Measurements from ENCODE around the gene ZNF600. TPM values are rescaled to one million over a fixed set of nuclear protein-coding genes. Genes with fewer than 3 reads are reported as not detected.

Gene ZNF600
- total and polyA plus RNA-seq, 9 of the 15 experiments (the other 6 are each of a cell fraction or from before 2014, with no cell fraction given): 5.7 to 21.5 (median 17.6) TPM

- TF ChIP-seq TFE3 (CRISPR knock-in tag; IDR thresholded peaks at IDR 0.05): 0 out of 2 replicates have a peak, but pooled peaks have one; percentile 18
- TF ChIP-seq MAX (CRISPR knock-in tag; IDR thresholded peaks at IDR 0.05): peak; percentile 58
- TF ChIP-seq TAL1 (IDR thresholded peaks at IDR 0.05): no peak
- TF ChIP-seq KLF10 (CRISPR knock-in tag; IDR thresholded peaks at IDR 0.05): no peak
- no peak for TF ChIP-seq TRIM25 (IDR thresholded peaks at IDR 0.05; ENCODE audit: borderline replicate concordance)
- peak; percentile 29; the same call in 1 of the 2 replicates for TF ChIP-seq REST (IDR thresholded peaks at IDR 0.05; ENCODE audit: borderline replicate concordance)
- TF ChIP-seq REST (CRISPR knock-in tag; IDR thresholded peaks at IDR 0.05; ENCODE audit: low read depth): no peak
- peak; percentile 64 for TF ChIP-seq POLR2G (IDR thresholded peaks at IDR 0.05; ENCODE audit: low read depth, low read length)
- no peak for TF ChIP-seq BRCA1 (IDR thresholded peaks at IDR 0.05)
- no peak for TF ChIP-seq BRCA1 (CRISPR knock-in tag; IDR thresholded peaks at IDR 0.05)
- TF ChIP-seq DMBX1 (CRISPR knock-in tag; IDR thresholded peaks at IDR 0.05; ENCODE audit: borderline replicate concordance): peak; percentile 17; the same call in 1 of the 2 replicates
- no peak for TF ChIP-seq ZNF12 (CRISPR knock-in tag; IDR thresholded peaks at IDR 0.05)
- no peak for TF ChIP-seq ELK3 (CRISPR knock-in tag; IDR thresholded peaks at IDR 0.05)
- TF ChIP-seq FOXO4 (CRISPR knock-in tag; IDR thresholded peaks at IDR 0.05): no peak
- no peak for TF ChIP-seq NFE2 (IDR thresholded peaks at IDR 0.05; ENCODE audit: low read depth)
Observed at GRCh38 chr19:52725528-52725961, 61.0 kb downstream of the ZNF600 start (continued).
